Activated CD8-positive, alpha-beta T cell treated with anti-CD3 and anti-CD28 coated beads for 36 hours (primary cell): ENCODE results near the gene KLK2. TPM values are rescaled to one million over a fixed set of nuclear protein-coding genes. Genes with fewer than 3 reads are reported as not detected.

Source experiments
- ATAC-seq: fragments of 200-7000 bp; cut with Tn5 transposase; one replicate; pipeline ENCODE4 v1.10.0; 2021; ENCODE audit warnings: mild to moderate bottlenecking, moderate library complexity
- CTCF ChIA-PET: fragments of 350-600 bp; sonication (Branson Sonifier 250); formaldehyde crosslinking; loops from one replicate; lab custom pipeline; 2021; ENCODE audit warnings: antibody characterized with exemption; lab: Charles Lee
- POLR2A ChIA-PET: fragments of 350-600 bp; sonication (Branson Sonifier 250); formaldehyde crosslinking; loops from one replicate; lab custom pipeline; 2021; ENCODE audit warnings: antibody characterized with exemption; lab: Charles Lee
- DNase-seq: peaks from one replicate; pipeline ENCODE4 v3.0.0-alpha.2; 2020
- H3K27ac Mint-ChIP-seq: one replicate; pipeline ENCODE4 v1.8.0; 2021; ENCODE audit warnings: mild to moderate bottlenecking, mixed read lengths
- H3K27me3 Mint-ChIP-seq: one replicate; pipeline ENCODE4 v1.8.0; 2021; ENCODE audit warnings: mixed read lengths
- H3K36me3 Mint-ChIP-seq: one replicate; pipeline ENCODE4 v1.8.0; 2021; ENCODE audit warnings: low read depth, mixed read lengths
- H3K4me1 Mint-ChIP-seq: one replicate; pipeline ENCODE4 v1.8.0; 2021; ENCODE audit warnings: low read depth, mixed read lengths
- H3K4me3 Mint-ChIP-seq: one replicate; pipeline ENCODE4 v1.8.0; 2021; ENCODE audit warnings: mild to moderate bottlenecking, moderate library complexity, mixed read lengths
- H3K9me3 Mint-ChIP-seq: one replicate; pipeline ENCODE4 v1.8.0; 2021; ENCODE audit warnings: mixed read lengths
- CTCF ChIP-seq: fragments of 200-600 bp; IDR thresholded peaks from one replicate; pipeline ENCODE4 v1.8.0; 2022; ENCODE audit warnings: antibody characterized with exemption, mild to moderate bottlenecking
- intact Hi-C: fragments of 100-400 bp; cut with micrococcal nuclease; formaldehyde crosslinking; loops from one replicate; pipeline ENCODE4 v1.10.0; 2022
- total RNA-seq, 2 experiments: library from RNA; stranded (reverse); gene quantifications; one replicate each; pipeline ENCODE4 v1.2.3, GENCODE V29; 2021

Gene KLK2
- total RNA-seq, 2 experiments from 2014 or later = 0.51 to 0.90 TPM

DNA sequence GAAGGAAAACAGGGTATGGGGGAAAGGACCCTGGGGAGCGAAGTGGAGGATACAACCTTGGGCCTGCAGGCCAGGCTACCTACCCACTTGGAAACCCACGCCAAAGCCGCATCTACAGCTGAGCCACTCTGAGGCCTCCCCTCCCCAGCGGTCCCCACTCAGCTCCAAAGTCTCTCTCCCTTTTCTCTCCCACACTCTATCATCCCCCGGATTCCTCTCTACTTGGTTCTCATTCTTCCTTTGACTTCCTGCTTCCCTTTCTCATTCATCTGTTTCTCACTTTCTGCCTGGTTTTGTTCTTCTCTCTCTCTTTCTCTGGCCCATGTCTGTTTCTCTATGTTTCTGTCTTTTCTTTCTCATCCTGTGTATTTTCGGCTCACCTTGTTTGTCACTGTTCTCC is 15.9 kb upstream of the KLK2 start:
- Mint-ChIP-seq H3K9me3 (no peaks in the 10 kb centered on the region), H3K4me1 (no peaks in the 10 kb centered on the region), H3K36me3 (no peaks in the 10 kb centered on the region), H3K27me3 (peaks cover 42% of the 10 kb centered on the region), H3K4me3 (no peak overlapping the region), H3K27ac (no peak overlapping the region)
- intact Hi-C loops = no loop called here
- DNase-seq = no peak
- CTCF ChIA-PET = no interaction called here
- ATAC-seq = no peak
- POLR2A ChIA-PET = no interaction called here
- no peak for TF ChIP-seq CTCF

DNA sequence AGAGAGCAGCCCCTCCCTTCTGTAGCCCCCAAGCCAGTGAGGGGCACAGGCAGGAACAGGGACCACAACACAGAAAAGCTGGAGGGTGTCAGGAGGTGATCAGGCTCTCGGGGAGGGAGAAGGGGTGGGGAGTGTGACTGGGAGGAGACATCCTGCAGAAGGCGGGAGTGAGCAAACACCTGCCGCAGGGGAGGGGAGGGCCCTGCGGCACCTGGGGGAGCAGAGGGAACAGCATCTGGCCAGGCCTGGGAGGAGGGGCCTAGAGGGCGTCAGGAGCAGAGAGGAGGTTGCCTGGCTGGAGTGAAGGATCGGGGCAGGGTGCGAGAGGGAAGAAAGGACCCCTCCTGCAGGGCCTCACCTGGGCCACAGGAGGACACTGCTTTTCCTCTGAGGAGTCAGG is 14.4 kb upstream of the KLK2 start:
- H3K36me3 Mint-ChIP-seq = no peaks in the 10 kb centered on the region
- H3K27ac Mint-ChIP-seq = no peak overlapping the region
- ChIA-PET POLR2A (interaction anchor here (0.6 kb wide), 1 partner anchor 192 kb away, joined by 3 read pairs; no protein-coding TSS in a partner anchor), CTCF (no interaction called here)
- no peak for TF ChIP-seq CTCF
- H3K4me3 Mint-ChIP-seq = no peak overlapping the region
- DNase-seq (no peak), ATAC-seq (no peak)
- peaks cover 43% of the 10 kb centered on the region for H3K27me3 Mint-ChIP-seq
- no peaks in the 10 kb centered on the region for H3K9me3 Mint-ChIP-seq
- intact Hi-C loops = no loop called here
- H3K4me1 Mint-ChIP-seq = no peaks in the 10 kb centered on the region

- ATAC-seq (no peak), DNase-seq (no peak)
- Mint-ChIP-seq H3K4me1 (no peaks in the 10 kb centered on the region), H3K36me3 (no peaks in the 10 kb centered on the region), H3K27me3 (peaks cover 38% of the 10 kb centered on the region), H3K9me3 (no peaks in the 10 kb centered on the region), H3K4me3 (no peak overlapping the region), H3K27ac (no peak overlapping the region)
- ChIA-PET POLR2A (no interaction called here), CTCF (interaction anchor here (0.6 kb wide), 1 partner anchor 46 kb away, joined by 3 read pairs; no protein-coding TSS in a partner anchor)
- no peak for TF ChIP-seq CTCF
- intact Hi-C loops = no loop called here
Observed at GRCh38 chr19:50859849-50860248, 13.4 kb upstream of the KLK2 start.

GRCh38 chr19:50861010-50861409 is 12.2 kb upstream of the KLK2 start:
- no peak overlapping the region for H3K4me3 Mint-ChIP-seq
- H3K27ac Mint-ChIP-seq = no peak overlapping the region
- ATAC-seq (no peak), DNase-seq (no peak)
- H3K4me1 Mint-ChIP-seq = no peaks in the 10 kb centered on the region
- no peak for TF ChIP-seq CTCF
- POLR2A ChIA-PET = no interaction called here
- intact Hi-C loops = no loop called here
- CTCF ChIA-PET = no interaction called here
- H3K9me3 Mint-ChIP-seq = no peaks in the 10 kb centered on the region
- no peaks in the 10 kb centered on the region for H3K36me3 Mint-ChIP-seq
- H3K27me3 Mint-ChIP-seq = peaks cover 36% of the 10 kb centered on the region

- intact Hi-C loops = no loop called here
- Mint-ChIP-seq H3K27me3 (peaks cover 39% of the 10 kb centered on the region), H3K36me3 (no peaks in the 10 kb centered on the region), H3K4me1 (no peaks in the 10 kb centered on the region), H3K4me3 (no peak overlapping the region), H3K9me3 (no peaks in the 10 kb centered on the region), H3K27ac (no peak overlapping the region)
- TF ChIP-seq CTCF = no peak
- POLR2A ChIA-PET = no interaction called here
- CTCF ChIA-PET = no interaction called here
- ATAC-seq (no peak), DNase-seq (no peak)
Observed at GRCh38 chr19:50861496-50862286, 11.5 kb upstream of the KLK2 start.
